Neural progenitor cell (in vitro differentiated cells): ENCODE measurements around the gene SLC35F3. TPM values are rescaled to one million over a fixed set of nuclear protein-coding genes. Genes with fewer than 3 reads are reported as not detected.

Experiments
- DNase-seq: peaks from one replicate; pipeline ENCODE4 v3.0.0-alpha.2; 2016; ENCODE audit warnings: low spot score
- H2AFZ ChIP-seq: fragments of 200-600 bp; sonication (generic); replicated peaks from 2 replicates; pipeline ENCODE4 v1.6.1; 2016; ENCODE audit warnings: antibody characterized with exemption
- H3F3A ChIP-seq: fragments of 200-600 bp; sonication (generic); 2 replicates; pipeline ENCODE4 v1.6.1; 2016; ENCODE audit warnings: antibody characterized with exemption, low read depth
- H3K27ac ChIP-seq: fragments of 200-600 bp; sonication (generic); 2 replicates; pipeline ENCODE4 v1.5.1; 2016; ENCODE audit warnings: mild to moderate bottlenecking
- H3K27me3 ChIP-seq: fragments of 200-600 bp; sonication (generic); 2 replicates; pipeline ENCODE4 v1.6.1; 2016; ENCODE audit warnings: mild to moderate bottlenecking, moderate library complexity
- H3K36me3 ChIP-seq: fragments of 200-600 bp; sonication (generic); 2 replicates; pipeline ENCODE4 v1.5.1; 2016
- H3K4me1 ChIP-seq: fragments of 200-600 bp; sonication (generic); 2 replicates; pipeline ENCODE4 v1.6.1; 2016; ENCODE audit warnings: mixed run types
- H3K4me2 ChIP-seq: fragments of 200-600 bp; sonication (generic); 2 replicates; pipeline ENCODE4 v1.6.1; 2016
- H3K4me3 ChIP-seq: fragments of 200-600 bp; sonication (generic); 2 replicates; pipeline ENCODE4 v1.5.1; 2016
- H3K79me2 ChIP-seq: fragments of 200-600 bp; sonication (generic); 2 replicates; pipeline ENCODE4 v1.6.1; 2016; ENCODE audit warnings: low read depth
- H3K9ac ChIP-seq: fragments of 200-600 bp; sonication (generic); 2 replicates; pipeline ENCODE4 v1.6.1; 2016
- H3K9me3 ChIP-seq: fragments of 200-600 bp; sonication (generic); 2 replicates; pipeline ENCODE4 v1.5.1; 2016; ENCODE audit warnings: low read depth
- H4K20me1 ChIP-seq: fragments of 200-600 bp; sonication (generic); 2 replicates; pipeline ENCODE4 v1.6.1; 2016; ENCODE audit warnings: low read depth
- H3K27ac Mint-ChIP-seq: 3 replicates; pipeline ENCODE4 v1.8.0; 2021; ENCODE audit warnings: mixed read lengths
- H3K27me3 Mint-ChIP-seq: 2 replicates; pipeline ENCODE4 v1.8.0; 2022; ENCODE audit warnings: low read depth, mild to moderate bottlenecking, inconsistent platforms, moderate library complexity, mixed read lengths; ENCODE audit not compliant: insufficient read depth
- H3K36me3 Mint-ChIP-seq: 3 replicates; pipeline ENCODE4 v1.8.0; 2021; ENCODE audit warnings: mixed read lengths
- H3K4me1 Mint-ChIP-seq: 3 replicates; pipeline ENCODE4 v1.8.0; 2021; ENCODE audit warnings: mixed read lengths
- H3K4me3 Mint-ChIP-seq: 3 replicates; pipeline ENCODE4 v1.8.0; 2021; ENCODE audit warnings: mild to moderate bottlenecking, moderate library complexity, mixed read lengths
- H3K9me3 Mint-ChIP-seq: 3 replicates; pipeline ENCODE4 v1.8.0; 2020; ENCODE audit warnings: mixed read lengths
- EZH2 ChIP-seq: fragments of 200-600 bp; sonication (generic); IDR thresholded peaks from 2 replicates; pipeline ENCODE4 v1.6.1; 2017; ENCODE audit warnings: antibody characterized with exemption, mild to moderate bottlenecking, moderate library complexity
- EZH2phosphoT487 ChIP-seq: fragments of 200-600 bp; sonication (generic); IDR thresholded peaks from 2 replicates; pipeline ENCODE4 v1.6.1; 2017; ENCODE audit warnings: antibody characterized with exemption
- total RNA-seq: library from RNA; depleted of rRNA; stranded (reverse); fragments of >200 nt; gene quantifications from 2 replicates; pipeline ENCODE4 v1.2.3, GENCODE V29; 2015; ENCODE audit warnings: low replicate concordance
- TF ChIP-seq, protein P1 (sequence below): fragments of 200-600 bp; sonication (generic); IDR thresholded peaks from 2 replicates; pipeline ENCODE4 v1.5.1; 2017; ENCODE audit warnings: antibody characterized with exemption, mild to moderate bottlenecking

Gene SLC35F3
- total RNA-seq, 1 donor from 2014 or later, result 0.79 TPM

DNA sequence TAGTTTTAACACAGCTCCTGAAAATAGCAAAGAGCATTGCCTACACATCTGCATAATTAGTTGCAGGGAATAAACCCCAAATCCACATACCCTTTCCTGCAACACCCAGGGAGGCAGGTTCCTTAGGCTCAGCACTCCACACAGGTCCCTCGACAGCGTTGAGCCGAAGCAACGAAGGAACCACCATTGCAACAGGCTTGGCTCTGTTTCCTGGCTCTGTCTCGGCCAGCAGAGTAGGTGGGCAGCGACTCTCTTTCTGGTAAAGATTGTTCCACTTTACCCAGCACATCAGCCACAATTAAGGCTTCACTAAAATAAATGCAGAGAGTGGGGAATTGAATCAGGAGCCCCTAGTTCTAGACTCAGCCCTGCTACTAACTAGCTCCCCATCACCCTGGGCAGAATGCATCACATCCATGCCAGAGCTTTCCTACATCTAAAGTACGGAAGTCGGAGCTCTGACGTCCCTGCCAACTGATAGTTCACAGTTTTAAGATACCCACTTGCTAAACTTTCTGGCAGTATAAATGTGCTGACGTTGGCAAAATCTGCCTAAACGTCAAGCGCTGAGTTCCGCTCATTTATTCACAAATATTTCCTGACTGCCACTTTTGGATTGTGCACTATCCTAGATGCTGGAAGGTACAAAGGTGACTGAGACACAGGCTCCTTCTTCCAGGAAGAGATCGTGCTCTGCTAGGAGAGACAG lies 389.8 kb downstream of the SLC35F3 start:
- H3K27ac ChIP-seq, result no peak overlapping the region
- Mint-ChIP-seq H3K4me1 (no peaks in the 10 kb centered on the region), H3K36me3 (peaks cover 2% of the 10 kb centered on the region), H3K4me3 (no peak overlapping the region), H3K9me3 (peaks cover 17% of the 10 kb centered on the region), H3K27me3 (peaks cover 3% of the 10 kb centered on the region), H3K27ac (no peak overlapping the region)
- H2AFZ ChIP-seq, result no peak overlapping the region
- no peak overlapping the region for H3K4me3 ChIP-seq
- no peak overlapping the region for H3K4me2 ChIP-seq
- no peaks in the 10 kb centered on the region for H3K36me3 ChIP-seq
- H3K9ac ChIP-seq, result no peak overlapping the region
- H3K9me3 ChIP-seq, result peaks cover 6% of the 10 kb centered on the region
- H3K79me2 ChIP-seq, result no peaks in the 10 kb centered on the region
- H3K27me3 ChIP-seq, result no peaks in the 10 kb centered on the region
- H3F3A ChIP-seq, result no peaks in the 10 kb centered on the region
- no peak for DNase-seq
- no peaks in the 10 kb centered on the region for H3K4me1 ChIP-seq
- H4K20me1 ChIP-seq, result no peaks in the 10 kb centered on the region
- no peak for TF ChIP-seq EZH2
- TF ChIP-seq, protein P1, sequence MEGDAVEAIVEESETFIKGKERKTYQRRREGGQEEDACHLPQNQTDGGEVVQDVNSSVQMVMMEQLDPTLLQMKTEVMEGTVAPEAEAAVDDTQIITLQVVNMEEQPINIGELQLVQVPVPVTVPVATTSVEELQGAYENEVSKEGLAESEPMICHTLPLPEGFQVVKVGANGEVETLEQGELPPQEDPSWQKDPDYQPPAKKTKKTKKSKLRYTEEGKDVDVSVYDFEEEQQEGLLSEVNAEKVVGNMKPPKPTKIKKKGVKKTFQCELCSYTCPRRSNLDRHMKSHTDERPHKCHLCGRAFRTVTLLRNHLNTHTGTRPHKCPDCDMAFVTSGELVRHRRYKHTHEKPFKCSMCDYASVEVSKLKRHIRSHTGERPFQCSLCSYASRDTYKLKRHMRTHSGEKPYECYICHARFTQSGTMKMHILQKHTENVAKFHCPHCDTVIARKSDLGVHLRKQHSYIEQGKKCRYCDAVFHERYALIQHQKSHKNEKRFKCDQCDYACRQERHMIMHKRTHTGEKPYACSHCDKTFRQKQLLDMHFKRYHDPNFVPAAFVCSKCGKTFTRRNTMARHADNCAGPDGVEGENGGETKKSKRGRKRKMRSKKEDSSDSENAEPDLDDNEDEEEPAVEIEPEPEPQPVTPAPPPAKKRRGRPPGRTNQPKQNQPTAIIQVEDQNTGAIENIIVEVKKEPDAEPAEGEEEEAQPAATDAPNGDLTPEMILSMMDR, result no peak

DNA sequence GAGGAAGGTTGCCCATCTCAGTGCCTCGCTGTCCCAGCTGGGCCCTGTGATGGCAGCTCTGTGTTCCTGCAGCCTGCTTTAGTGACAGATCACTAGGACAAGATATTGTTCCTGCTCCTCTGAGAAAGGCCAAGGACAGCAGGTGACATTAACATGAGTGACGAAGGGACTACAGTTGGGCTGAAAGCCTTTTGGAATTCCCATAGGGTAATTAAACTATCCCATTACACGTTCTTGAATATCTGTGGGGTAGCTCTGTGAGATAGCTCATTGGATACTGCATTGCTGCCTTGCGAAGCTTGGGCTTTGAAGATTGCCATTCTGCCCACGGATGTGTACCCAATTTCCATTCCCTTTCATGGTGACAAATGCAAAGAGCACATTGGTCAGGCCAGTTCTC lies 390.6 kb downstream of the SLC35F3 start:
- Mint-ChIP-seq H3K4me1 (no peaks in the 10 kb centered on the region), H3K9me3 (peaks cover 9% of the 10 kb centered on the region), H3K4me3 (no peak overlapping the region), H3K36me3 (no peaks in the 10 kb centered on the region), H3K27me3 (peaks cover 3% of the 10 kb centered on the region), H3K27ac (no peak overlapping the region)
- Histone ChIP-seq H3K4me1 (no peaks in the 10 kb centered on the region), H3K9me3 (no peaks in the 10 kb centered on the region), H3K79me2 (no peaks in the 10 kb centered on the region), H3F3A (no peaks in the 10 kb centered on the region), H3K27me3 (no peaks in the 10 kb centered on the region), H2AFZ (no peak overlapping the region), H3K4me2 (no peak overlapping the region), H3K9ac (no peak overlapping the region), H3K27ac (no peak overlapping the region), H3K36me3 (no peaks in the 10 kb centered on the region), H4K20me1 (no peaks in the 10 kb centered on the region), H3K4me3 (no peak overlapping the region)
- no peak for TF ChIP-seq EZH2phosphoT487
- TF ChIP-seq, protein P1, result no peak
- no peak for TF ChIP-seq EZH2
- no peak for DNase-seq

DNA sequence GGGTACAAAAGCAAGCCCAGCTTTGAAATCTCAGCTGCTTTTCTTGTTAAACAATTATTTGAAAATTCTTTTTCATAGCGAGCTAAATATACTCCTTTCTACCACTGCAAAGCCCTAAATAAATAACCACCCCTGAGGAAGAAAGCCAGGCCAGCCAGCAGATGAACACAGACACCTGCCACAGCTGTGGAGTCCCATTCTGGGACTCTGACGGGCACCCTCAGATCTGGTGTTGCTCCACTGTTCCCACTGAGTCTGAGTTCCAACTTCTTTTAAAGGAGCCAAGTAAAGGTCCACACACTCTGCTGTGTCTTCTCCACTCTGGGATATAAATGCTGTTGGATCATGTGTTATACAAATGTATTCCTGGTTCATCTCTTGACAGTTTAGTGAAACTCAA lies 391.1 kb downstream of the SLC35F3 start:
- DNase-seq, result no peak
- Mint-ChIP-seq H3K9me3 (peaks cover 5% of the 10 kb centered on the region), H3K36me3 (no peaks in the 10 kb centered on the region), H3K27ac (no peak overlapping the region), H3K4me1 (no peaks in the 10 kb centered on the region), H3K27me3 (peaks cover 3% of the 10 kb centered on the region), H3K4me3 (no peak overlapping the region)
- TF ChIP-seq EZH2phosphoT487, result no peak
- no peak for TF ChIP-seq EZH2
- TF ChIP-seq, protein P1, result no peak
- Histone ChIP-seq H3K9me3 (no peaks in the 10 kb centered on the region), H3K79me2 (no peaks in the 10 kb centered on the region), H4K20me1 (no peaks in the 10 kb centered on the region), H3K4me3 (no peak overlapping the region), H2AFZ (no peak overlapping the region), H3K4me1 (no peaks in the 10 kb centered on the region), H3K36me3 (no peaks in the 10 kb centered on the region), H3K27ac (no peak overlapping the region), H3K27me3 (no peaks in the 10 kb centered on the region), H3K9ac (no peak overlapping the region), H3F3A (no peaks in the 10 kb centered on the region), H3K4me2 (no peak overlapping the region)
